GM21390 (cell line): ENCODE measurements around the gene ADCY7.

ENCODE experiments used
- ATAC-seq: cut with Tn5 transposase; IDR thresholded peaks from one replicate; pipeline ENCODE4 v1.9.1; 2021; ENCODE audit not compliant: unreplicated experiment

Gene ADCY7

DNA sequence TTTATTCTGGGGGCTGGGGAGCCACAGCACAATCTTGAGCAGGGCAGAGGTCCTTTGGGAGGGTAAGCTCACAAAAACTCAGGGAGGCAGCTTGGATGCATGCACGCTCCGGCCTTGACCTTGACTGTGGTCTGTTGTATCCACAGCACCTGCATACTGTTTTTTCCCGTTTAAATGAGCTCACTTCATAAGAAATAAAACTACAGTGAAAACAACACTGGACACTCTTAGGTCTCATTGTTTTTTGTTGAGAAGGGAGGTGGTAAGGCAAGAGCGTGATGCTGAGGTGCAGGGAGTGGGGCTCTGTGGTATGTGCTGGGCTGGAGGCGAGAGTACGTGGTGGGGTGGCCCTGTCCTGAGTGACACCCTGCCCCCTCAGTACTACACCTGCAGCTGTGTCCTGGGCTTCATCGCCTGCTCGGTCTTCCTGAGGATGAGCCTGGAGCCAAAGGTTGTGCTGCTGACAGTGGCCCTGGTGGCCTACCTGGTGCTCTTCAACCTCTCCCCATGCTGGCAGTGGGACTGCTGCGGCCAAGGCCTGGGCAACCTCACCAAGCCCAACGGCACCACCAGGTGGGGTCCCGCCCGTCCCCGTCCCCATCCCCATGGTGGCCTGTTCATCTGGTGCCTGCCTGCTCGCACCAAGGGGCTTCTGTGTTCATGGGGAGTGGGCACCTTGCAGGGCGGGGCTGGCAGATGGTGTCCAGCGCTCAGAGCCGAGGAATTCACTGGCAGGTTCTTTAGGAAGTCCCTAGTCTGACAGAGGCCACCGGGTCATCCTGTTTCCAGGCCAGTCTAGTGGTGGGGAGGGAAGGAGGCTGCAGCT lies 44.2 kb downstream of the ADCY7 start:
- no peak for ATAC-seq

DNA sequence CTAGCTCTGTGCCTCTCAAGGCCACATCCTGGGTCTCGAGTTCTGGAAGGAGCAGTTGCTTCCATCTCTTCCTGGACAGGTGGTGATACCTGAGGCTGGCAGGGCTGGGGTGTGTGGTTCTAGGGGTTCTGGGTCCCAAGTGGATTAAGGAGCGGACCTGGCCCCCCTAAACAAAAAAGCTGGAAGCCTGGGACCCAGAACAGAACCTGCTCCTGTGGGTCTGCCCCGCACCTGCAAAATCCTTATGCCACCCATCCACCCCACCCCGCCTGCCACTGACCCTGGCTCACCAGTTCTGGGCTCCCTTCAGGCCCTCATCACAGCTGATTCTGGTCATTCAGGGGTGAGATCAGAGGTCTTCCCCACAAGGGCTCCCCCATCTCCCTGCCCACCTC lies 44.8 kb downstream of the ADCY7 start:
- no peak for ATAC-seq

DNA sequence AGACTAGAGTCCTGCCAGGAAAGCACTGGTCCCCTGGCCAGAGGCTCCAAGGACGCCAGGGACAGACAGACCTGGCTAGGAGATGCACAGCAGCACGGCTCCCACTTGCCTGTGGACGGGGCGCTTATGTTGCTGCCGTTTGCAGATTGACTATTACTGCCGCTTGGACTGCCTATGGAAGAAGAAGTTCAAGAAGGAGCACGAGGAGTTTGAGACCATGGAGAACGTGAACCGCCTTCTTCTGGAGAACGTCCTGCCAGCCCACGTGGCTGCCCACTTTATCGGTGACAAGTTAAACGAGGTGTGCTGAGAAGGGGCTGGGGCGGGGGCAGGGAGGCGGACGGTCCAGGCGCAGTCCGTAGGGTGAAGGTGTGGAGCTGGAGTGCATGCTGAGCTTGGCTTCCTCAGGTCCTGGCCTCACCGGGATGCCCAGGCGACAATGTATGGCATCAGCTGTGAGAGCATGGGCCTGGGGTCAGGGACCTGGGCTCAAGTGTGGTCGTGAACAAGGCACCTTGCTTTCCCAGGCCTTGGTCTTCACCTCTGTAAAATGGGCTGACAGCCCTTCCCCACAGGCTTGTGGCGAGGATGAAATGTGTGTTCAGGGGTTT lies 45.6 kb downstream of the ADCY7 start:
- ATAC-seq: no peak

- ATAC-seq: no peak
Observed at GRCh38 chr16:50313596-50314478, 47.5 kb downstream of the ADCY7 start.

- no peak for ATAC-seq
Observed at GRCh38 chr16:50314665-50315064, 48.3 kb downstream of the ADCY7 start.

DNA sequence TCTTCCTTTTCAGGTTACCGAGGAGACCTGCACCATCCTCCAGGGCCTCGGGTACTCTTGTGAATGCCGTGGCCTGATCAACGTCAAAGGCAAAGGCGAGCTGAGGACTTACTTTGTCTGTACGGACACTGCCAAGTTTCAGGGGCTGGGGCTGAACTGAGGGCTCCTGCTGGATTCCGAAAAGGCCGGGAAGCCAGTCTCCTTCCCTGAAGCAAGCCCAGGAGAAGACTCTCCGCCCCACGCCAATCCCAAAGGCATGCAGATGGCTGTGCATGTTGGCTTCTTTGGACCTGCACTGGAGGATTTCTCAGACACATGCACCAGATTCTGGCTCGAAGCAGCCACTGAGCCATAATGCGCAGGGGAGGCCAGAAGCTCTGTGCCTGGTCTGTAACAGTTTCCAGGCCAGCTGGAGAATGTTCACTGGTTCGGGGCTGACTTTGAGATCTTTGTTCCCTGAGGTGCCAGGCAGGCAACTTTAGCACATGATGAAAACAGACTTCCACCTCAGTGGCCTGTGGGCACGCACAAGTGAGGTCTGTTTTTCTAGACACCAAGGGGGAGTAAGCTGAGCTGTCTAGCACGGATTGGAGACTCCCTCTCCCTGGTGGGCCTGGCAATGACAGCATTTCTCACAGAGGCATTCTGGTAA lies 49.1 kb downstream of the ADCY7 start:
- no peak for ATAC-seq

DNA sequence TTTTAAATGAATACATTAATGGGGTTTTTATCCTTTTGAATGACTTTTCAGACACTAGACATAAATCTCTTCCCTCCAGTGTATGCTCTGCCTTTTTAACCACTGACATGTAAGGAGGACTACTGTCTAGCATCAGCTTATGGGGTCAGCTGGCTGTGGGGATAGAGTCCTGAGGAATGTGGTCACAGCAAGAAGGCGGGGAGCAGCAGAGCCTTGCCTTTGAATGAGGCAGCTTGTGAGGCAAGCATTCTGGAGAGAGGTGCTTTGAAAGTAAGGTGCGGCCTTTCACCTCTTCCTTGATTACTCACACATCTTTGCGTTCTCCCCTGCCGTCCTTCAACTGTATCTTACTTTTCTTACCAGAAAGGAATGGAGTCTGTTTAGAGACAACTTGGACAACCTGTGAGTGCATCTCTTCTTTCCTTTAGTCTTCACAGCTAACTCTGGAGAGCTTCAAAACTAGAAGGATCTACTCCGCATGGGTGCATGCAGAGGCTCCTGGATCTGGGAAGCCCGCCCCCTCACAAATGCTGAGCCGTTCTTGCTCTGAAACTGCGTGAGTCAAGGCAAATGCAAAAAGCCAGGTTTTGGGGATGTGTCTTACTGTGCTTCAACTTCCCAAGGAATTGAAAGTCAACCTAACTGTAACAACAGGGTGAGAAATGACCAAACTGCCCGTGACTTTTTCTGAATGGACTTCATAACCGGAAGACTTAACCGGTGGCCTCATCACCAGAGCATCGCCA lies 49.9 kb downstream of the ADCY7 start:
- ATAC-seq: no peak

DNA sequence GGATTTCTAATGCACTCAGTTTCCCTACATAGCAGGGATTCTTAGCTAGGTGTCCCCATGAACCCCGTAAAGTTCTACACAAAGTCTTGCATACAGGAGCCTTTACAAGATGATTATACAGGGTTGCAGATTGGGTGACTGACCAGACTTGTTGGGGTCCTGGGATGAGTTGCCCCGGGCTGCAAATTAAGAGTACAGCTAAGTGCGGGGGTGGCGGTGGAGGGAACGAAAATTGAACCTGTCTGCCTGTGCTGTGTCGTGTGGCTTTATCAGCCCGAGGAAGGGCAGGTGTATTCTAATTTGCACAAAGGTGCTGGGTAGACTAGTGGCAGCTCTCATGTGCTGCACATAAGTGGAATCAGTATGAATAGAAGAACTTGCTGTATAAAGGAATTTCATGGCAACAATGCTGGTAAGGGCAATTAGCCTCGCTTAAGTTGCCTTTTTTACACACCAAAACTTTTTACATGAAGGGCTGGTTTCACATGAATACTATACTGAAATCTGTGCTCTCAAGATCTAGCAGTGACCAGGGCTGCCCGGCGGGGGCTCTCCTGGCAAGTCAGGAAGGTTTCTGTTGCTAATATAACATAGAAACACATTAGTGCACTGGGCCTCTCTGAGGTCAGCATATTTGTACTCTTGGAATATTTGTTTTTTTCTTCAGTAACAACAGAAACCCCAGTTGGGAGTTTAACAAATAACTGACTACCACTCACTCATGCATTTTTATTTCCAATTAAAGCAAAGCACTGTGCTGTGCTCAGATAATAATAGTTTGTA lies 50.7 kb downstream of the ADCY7 start:
- no peak for ATAC-seq

- no peak for ATAC-seq
Observed at GRCh38 chr16:50318796-50319578, 52.6 kb downstream of the ADCY7 start.

- no peak for ATAC-seq
Observed at GRCh38 chr16:50320310-50320709, 54.0 kb downstream of the ADCY7 start.

DNA sequence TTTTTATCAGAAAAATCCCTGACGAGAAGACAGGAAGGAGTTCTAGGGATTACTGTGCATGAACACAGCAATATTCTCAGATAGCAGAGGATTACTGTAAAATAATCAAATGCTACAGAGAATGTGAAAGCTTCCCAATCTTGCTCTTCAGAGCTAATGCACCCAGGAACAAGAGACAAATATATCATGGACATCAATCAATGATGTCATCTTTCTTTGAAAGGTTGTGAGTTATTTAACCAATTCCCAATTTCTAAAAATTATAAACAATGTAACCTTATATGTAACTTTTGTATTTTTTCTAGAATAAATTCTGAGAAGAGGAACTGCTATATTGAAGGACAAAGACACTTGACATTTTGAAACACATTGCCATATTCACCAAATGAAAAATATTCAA lies 56.0 kb downstream of the ADCY7 start:
- ATAC-seq: no peak

- ATAC-seq: no peak
Observed at GRCh38 chr16:50323335-50324011, 57.1 kb downstream of the ADCY7 start.

DNA sequence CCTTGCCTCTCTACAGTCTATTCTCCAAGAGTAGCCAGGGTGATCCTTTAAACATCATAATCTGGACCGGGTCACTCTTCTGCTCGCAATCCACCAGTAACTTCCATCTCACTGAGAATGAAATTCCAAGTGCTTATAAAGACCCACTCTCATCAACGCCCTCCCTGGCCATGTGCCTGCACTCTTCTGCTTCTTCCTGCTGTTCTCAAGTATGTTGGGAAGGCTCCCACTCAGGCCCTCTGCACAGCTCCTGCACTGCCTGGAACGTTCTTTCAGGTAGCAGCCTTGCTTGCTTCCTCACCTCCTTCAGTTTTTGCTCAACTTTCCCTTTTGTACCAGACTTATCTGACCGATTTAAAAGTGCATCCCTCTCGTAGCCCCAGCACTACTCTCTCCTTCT lies 58.0 kb downstream of the ADCY7 start:
- no peak for ATAC-seq

DNA sequence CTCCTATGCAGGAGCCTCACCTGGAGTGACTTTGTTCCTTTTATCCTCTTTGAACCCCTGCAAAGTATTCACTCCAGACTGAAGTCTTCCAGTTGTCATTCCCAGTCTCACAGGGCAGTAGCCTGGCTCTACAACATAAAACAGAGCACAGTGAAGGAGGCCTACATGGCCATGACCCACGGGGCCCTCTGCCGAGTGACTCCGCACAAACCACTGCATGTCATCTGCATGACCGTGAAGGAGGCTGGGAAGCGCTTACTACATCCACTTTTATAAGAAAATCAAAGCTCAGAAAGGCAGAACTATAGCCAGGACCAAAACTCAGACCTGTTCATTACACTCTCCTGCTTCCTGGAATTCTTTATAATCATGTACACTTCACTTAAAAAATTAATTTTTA lies 59.9 kb downstream of the ADCY7 start:
- ATAC-seq: no peak

DNA sequence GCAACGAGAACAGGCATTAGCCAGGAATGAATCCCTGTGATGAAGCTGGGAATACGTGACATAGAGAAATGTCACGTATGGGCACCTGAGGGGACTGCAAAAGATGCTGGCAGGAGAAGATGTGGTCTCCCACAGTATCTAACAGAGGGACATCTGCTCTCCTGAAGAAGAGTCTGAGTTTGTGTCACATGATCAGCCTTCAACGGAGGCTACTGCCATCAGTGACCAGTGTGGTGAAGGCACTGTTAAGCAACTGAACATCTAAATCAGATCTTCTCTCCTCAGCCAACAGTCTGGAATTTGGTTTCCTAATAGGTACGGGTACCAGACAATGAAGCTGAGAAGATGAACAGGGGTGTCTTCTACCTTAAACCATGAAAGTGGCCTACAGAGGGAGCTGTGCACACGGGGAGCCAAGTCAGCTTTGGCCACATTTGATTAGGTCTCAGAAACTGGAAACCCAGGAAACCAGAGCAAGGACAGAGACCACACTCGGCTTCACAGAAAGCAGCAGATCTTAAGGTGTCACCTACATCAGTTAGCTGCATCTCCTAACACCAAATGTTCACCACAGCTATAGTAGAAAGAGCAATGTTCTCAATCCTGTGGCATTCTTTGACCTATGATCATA lies 60.6 kb downstream of the ADCY7 start:
- ATAC-seq: peak; percentile 53

DNA sequence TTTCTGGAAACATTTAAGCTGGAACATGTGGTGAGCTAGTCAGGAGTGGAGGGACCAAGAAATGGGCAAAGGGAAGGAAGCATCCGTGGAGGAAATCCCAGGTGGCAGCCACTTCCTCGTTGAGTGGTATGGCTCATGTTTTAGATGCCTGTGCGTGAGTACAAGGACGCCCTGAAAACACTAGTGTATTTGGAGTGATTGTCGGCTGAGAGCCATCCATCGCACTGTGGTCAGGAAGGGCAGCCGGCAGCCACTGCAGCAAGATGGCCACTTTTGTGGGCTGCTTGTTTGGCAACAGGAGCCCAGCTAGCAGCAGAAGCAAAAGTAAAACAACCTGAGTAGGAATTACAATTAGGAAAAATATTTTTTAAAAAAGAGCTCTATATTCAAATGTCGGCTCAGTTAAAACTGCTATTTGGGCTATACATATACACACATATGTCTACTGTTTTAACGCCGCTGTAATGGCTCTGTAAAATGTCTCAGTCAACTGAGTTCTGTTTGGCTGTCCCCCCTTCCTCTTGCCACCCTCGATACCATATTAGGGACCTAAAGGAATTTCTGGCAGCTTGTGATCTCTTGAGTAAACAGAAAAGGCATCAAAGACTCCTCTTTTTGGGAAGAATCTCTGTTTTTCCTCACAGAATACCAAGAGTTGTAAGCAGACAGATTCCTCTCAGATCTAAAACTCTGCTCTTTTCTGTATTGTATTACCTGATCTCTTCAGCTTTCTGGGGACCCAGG lies 63.3 kb downstream of the ADCY7 start:
- ATAC-seq: no peak

DNA sequence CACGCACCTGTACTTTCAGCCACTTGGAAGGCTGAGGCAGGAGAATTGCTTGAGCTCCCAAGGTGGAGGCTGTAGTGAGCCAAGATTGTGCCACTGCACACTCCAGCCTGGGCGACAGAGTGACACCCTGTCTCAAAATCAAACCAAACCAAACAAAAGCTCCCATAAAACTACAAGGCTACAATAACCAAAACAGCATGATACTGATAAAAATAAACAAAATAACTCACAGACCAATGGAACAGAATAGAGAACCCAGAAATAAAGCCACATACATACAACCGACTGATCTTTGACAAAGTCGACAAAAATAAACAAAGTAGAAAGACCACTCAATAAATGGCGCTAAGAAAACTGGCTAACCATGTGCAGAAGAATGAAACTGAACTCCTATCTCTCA lies 65.2 kb downstream of the ADCY7 start:
- ATAC-seq: no peak
